HepG2 (cell line): ENCODE results near the gene DACT2. TPM values are rescaled to one million over a fixed set of nuclear protein-coding genes. Genes with fewer than 3 reads are reported as not detected.

ENCODE experiments used
- ATAC-seq: fragments of 200-7000 bp; cut with Tn5 transposase; 3 replicates; pipeline ENCODE4 v1.9.1; 2020; ENCODE audit warnings: mild to moderate bottlenecking, moderate library complexity
- BruUV-seq: library from RNA; stranded (reverse); fragments of 400-500 nt; replicated peaks from 2 replicates; lab custom pipeline; 2021; lab: Mats Ljungman, UMichigan
- CTCF ChIA-PET: fragments of 300-600 bp; formaldehyde crosslinking; extraction: SDS; loops from one replicate; lab custom pipeline; 2021; ENCODE audit warnings: low total read pairs, inconsistent platforms, low intra/inter-chr PET ratio; lab: Yijun Ruan, JAX
- POLR2A ChIA-PET: fragments of 350-600 bp; sonication (Branson Sonifier 250); formaldehyde crosslinking; loops from one replicate; lab custom pipeline; 2020; ENCODE audit warnings: antibody characterized with exemption, inconsistent platforms; lab: Yijun Ruan, JAX
- DNase-seq: peaks from one replicate; pipeline ENCODE4 v3.0.0-alpha.2; 2015; ENCODE audit warnings: low spot score
- FAIRE-seq: peaks from 3 replicates; lab custom pipeline; 2011; peaks lifted over from hg19 to GRCh38; lab: Jason Lieb, UNC
- H2AFZ ChIP-seq: one replicate; pipeline ENCODE4 v1.6.1; 2011; ENCODE audit warnings: low read length, inconsistent platforms
- H3K27ac ChIP-seq: fragments of 300-600 bp; 3 replicates; pipeline ENCODE4 v1.8.0; 2011; ENCODE audit warnings: mixed run types, mild to moderate bottlenecking, mixed read lengths, low read length, inconsistent platforms; ENCODE audit not compliant: insufficient read depth; ENCODE audit errors: extremely low read length
- H3K27me3 ChIP-seq, 2 experiments: fragments of 200-600 bp in 1 of 2; 2 replicates in 1 of 2; 3 replicates in 1 of 2; pipeline versions ENCODE4 v1.6.0 to v1.8.0; 2011; ENCODE audit warnings: low read length in 2 of 2, mild to moderate bottlenecking in 2 of 2, moderate library complexity in 2 of 2, inconsistent platforms in 1 of 2; ENCODE audit not compliant: insufficient read depth in 2 of 2, control insufficient read depth in 1 of 2
- H3K36me3 ChIP-seq, 2 experiments: fragments of 200-600 bp in 1 of 2; replicated peaks in 1 of 2; 2 replicates in 1 of 2; 3 replicates in 1 of 2; pipeline versions ENCODE4 v1.5.1 to v1.8.0; 2011; ENCODE audit warnings: low read length in 2 of 2, inconsistent platforms in 1 of 2; ENCODE audit not compliant: insufficient read depth in 2 of 2, control insufficient read depth in 1 of 2
- H3K4me1 ChIP-seq: 2 replicates; pipeline ENCODE4 v1.5.1; 2012; ENCODE audit warnings: low read length, inconsistent platforms; ENCODE audit not compliant: insufficient read depth
- H3K4me2 ChIP-seq: 2 replicates; pipeline ENCODE4 v1.6.0; 2011; ENCODE audit warnings: low read depth, low read length, inconsistent platforms
- H3K4me3 ChIP-seq, 3 experiments: fragments of 200-600 bp in 1 of 3; sonication (generic), shearing (Covaris generic) in 1 of 3; replicated peaks in 1 of 3; 2 replicates each; pipeline ENCODE4 v1.5.1; 2011 to 2016; ENCODE audit warnings: low read length in 3 of 3, inconsistent platforms in 2 of 3, low read depth in 2 of 3, mild to moderate bottlenecking in 2 of 3, control low read depth in 1 of 3, mixed read lengths in 1 of 3; ENCODE audit not compliant: insufficient read depth in 1 of 3
- H3K79me2 ChIP-seq: one replicate; pipeline ENCODE4 v1.6.1; 2011; ENCODE audit warnings: low read length, inconsistent platforms; ENCODE audit not compliant: insufficient read depth
- H3K9ac ChIP-seq: 2 replicates; pipeline ENCODE4 v1.6.0; 2011; ENCODE audit warnings: mild to moderate bottlenecking, low read depth, low read length, inconsistent platforms; ENCODE audit not compliant: insufficient read depth
- H3K9me3 ChIP-seq: 2 replicates; pipeline ENCODE4 v1.5.1; 2012; ENCODE audit warnings: mild to moderate bottlenecking, low read length
- H4K20me1 ChIP-seq: 2 replicates; pipeline ENCODE4 v1.6.0; 2011; ENCODE audit warnings: inconsistent platforms, mild to moderate bottlenecking, low read length, moderate library complexity; ENCODE audit not compliant: insufficient read depth
- MBNL3 ChIP-seq: fragments of 250-450 bp; sonication (Bioruptor Pico); conservative IDR thresholded peaks from 2 replicates; pipeline ENCODE4 v1.8.0; 2022; ENCODE audit warnings: mild to moderate bottlenecking, inconsistent platforms
- PHF5A ChIP-seq: IDR thresholded peaks from one replicate; pipeline ENCODE4 v1.6.1; 2018; ENCODE audit warnings: low read depth, missing genetic modification reagents; ENCODE audit not compliant: unreplicated experiment
- TOPORS ChIP-seq: sonication (generic); formaldehyde crosslinking; IDR thresholded peaks from 2 replicates; pipeline ENCODE4 v1.8.0; 2023; ENCODE audit warnings: mild to moderate bottlenecking, missing genetic modification reagents
- ZKSCAN8 ChIP-seq: IDR thresholded peaks from 2 replicates; pipeline ENCODE4 v1.6.1; 2016; ENCODE audit warnings: borderline replicate concordance, missing genetic modification reagents, missing compliant biosample characterization
- ZNF121 ChIP-seq: sonication (generic); formaldehyde crosslinking; IDR thresholded peaks from 2 replicates; pipeline ENCODE4 v1.5.0; 2020; ENCODE audit warnings: mild to moderate bottlenecking, missing genetic modification reagents
- ZNF510 ChIP-seq: sonication (generic); formaldehyde crosslinking; IDR thresholded peaks from 2 replicates; pipeline ENCODE4 v1.4.0; 2020; ENCODE audit warnings: low read depth, mild to moderate bottlenecking, missing genetic modification reagents
- ZNF556 ChIP-seq: sonication (generic); formaldehyde crosslinking; IDR thresholded peaks from 2 replicates; pipeline ENCODE4 v1.4.0; 2020; ENCODE audit warnings: mild to moderate bottlenecking, missing genetic modification reagents, borderline replicate concordance
- ZNF709 ChIP-seq: sonication (generic); formaldehyde crosslinking; IDR thresholded peaks from 2 replicates; pipeline ENCODE4 v1.5.0; 2020; ENCODE audit warnings: mild to moderate bottlenecking, missing genetic modification reagents
- ZNF746 ChIP-seq: sonication (generic); formaldehyde crosslinking; IDR thresholded peaks from 2 replicates; pipeline ENCODE4 v1.8.0; 2022; ENCODE audit warnings: mild to moderate bottlenecking, missing genetic modification reagents
- whole genome bisulfite sequencing: methylation state at CpG from one replicate; pipeline ENCODE4 v1.1.6; 2017; ENCODE audit warnings: low lambda C conversion rate; 5-methylcytosine and 5-hydroxymethylcytosine counted together
- in situ Hi-C: cut with HindIII; loops from 2 replicates; pipeline ENCODE4 v1.10.0; 2017; ENCODE audit warnings: low pct_unique_long_range_greater_than_20kb; ENCODE audit not compliant: extremely low pct_ligation_motif_present
- intact Hi-C: fragments of 100-400 bp; cut with micrococcal nuclease; formaldehyde crosslinking; loops from one replicate; pipeline ENCODE4 v1.10.0; 2022; ENCODE audit not compliant: unreplicated experiment
- polyA plus RNA-seq, 8 experiments: library from polyadenylated mRNA; depleted of rRNA in 3 of 8; stranded (reverse) in 7 of 8; unstranded in 1 of 8; fragments of >200 nt; fragmentation: Illumina TruSeq in 4 of 8; extraction: Trizol in 4 of 8; gene quantifications; 2 replicates each; pipeline versions ENCODE4 v1.2.1 to v1.2.3, GENCODE V29; 2011 to 2016; ENCODE audit warnings: low read depth in 4 of 8, missing spikeins in 1 of 8, mixed read lengths in 1 of 8; ENCODE audit not compliant: insufficient read depth in 1 of 8
- total RNA-seq, 5 experiments: library from RNA; depleted of rRNA; stranded (reverse); fragments of >200 nt; fragmentation: Illumina TruSeq; extraction: Trizol; gene quantifications; 2 replicates each; pipeline ENCODE4 v1.2.3, GENCODE V29; 2016; ENCODE audit warnings: low read depth in 1 of 5
- TF ChIP-seq, protein P1 (sequence below): sonication (generic); formaldehyde crosslinking; IDR thresholded peaks from 2 replicates; pipeline ENCODE4 v1.9.0; 2021; ENCODE audit warnings: missing genetic modification reagents, mild to moderate bottlenecking, borderline replicate concordance
- TF ChIP-seq, protein P2 (sequence below): IDR thresholded peaks from 2 replicates; pipeline ENCODE4 v1.6.1; 2016; ENCODE audit warnings: low read depth, control low read depth
- TF ChIP-seq, protein P3 (sequence below): sonication (generic); formaldehyde crosslinking; IDR thresholded peaks from 2 replicates; pipeline ENCODE4 v1.8.0; 2022; ENCODE audit warnings: missing genetic modification reagents, mild to moderate bottlenecking, moderate library complexity, borderline replicate concordance
- TF ChIP-seq, protein P4 (sequence below): sonication (generic); formaldehyde crosslinking; IDR thresholded peaks from 2 replicates; pipeline ENCODE4 v1.8.0; 2022; ENCODE audit warnings: mild to moderate bottlenecking, missing genetic modification reagents, moderate library complexity
- TF ChIP-seq, protein P5 (sequence below): sonication (generic); formaldehyde crosslinking; IDR thresholded peaks from 2 replicates; pipeline ENCODE4 v1.4.0; 2020; ENCODE audit warnings: low read depth, mild to moderate bottlenecking, missing genetic modification reagents
- TF ChIP-seq, protein P6 (sequence below): sonication (generic); formaldehyde crosslinking; IDR thresholded peaks from 2 replicates; pipeline ENCODE4 v1.8.1; 2023; ENCODE audit warnings: mild to moderate bottlenecking, missing genetic modification reagents

Gene DACT2
- total and polyA plus RNA-seq, 2 of the 13 experiments (the other 11 are each of a cell fraction or from before 2014, with no cell fraction given), result 0.15 TPM; not detected in 1

DNA sequence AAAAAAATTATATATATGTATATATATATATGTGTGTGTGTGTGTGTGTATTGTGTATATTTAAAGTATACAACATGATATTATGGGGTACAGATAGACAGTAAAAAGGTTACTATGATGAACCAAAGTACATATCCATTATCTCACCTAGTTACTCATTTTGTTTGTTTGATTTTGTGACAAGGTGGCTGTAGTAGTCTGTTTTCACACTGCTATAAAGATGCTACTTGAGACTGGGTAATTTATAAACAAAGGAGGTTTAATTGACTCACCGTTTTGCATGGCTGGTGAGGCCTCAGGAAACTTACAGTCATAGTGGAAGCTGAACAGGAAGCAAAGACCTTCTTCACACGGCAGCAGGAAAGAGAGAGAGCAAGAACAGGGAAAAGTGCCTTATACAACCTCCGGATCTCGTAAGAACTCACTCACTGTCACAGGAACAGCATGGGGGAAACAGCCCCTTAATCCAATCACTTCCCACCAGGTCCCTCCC lies 30.2 kb upstream of the DACT2 start (continued):
- TF ChIP-seq MBNL3, result no peak
- TF ChIP-seq, protein P1, sequence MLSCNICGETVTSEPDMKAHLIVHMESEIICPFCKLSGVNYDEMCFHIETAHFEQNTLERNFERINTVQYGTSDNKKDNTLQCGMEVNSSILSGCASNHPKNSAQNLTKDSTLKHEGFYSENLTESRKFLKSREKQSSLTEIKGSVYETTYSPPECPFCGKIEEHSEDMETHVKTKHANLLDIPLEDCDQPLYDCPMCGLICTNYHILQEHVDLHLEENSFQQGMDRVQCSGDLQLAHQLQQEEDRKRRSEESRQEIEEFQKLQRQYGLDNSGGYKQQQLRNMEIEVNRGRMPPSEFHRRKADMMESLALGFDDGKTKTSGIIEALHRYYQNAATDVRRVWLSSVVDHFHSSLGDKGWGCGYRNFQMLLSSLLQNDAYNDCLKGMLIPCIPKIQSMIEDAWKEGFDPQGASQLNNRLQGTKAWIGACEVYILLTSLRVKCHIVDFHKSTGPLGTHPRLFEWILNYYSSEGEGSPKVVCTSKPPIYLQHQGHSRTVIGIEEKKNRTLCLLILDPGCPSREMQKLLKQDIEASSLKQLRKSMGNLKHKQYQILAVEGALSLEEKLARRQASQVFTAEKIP (CRISPR knock-in tag), result no peak
- no peak for TF ChIP-seq ZNF556 (CRISPR knock-in tag)
- no peak for TF ChIP-seq ZNF746 (CRISPR knock-in tag)
- no peak for TF ChIP-seq ZKSCAN8 (CRISPR knock-in tag)
- no peak for TF ChIP-seq TOPORS (CRISPR knock-in tag)
- TF ChIP-seq, protein P2, sequence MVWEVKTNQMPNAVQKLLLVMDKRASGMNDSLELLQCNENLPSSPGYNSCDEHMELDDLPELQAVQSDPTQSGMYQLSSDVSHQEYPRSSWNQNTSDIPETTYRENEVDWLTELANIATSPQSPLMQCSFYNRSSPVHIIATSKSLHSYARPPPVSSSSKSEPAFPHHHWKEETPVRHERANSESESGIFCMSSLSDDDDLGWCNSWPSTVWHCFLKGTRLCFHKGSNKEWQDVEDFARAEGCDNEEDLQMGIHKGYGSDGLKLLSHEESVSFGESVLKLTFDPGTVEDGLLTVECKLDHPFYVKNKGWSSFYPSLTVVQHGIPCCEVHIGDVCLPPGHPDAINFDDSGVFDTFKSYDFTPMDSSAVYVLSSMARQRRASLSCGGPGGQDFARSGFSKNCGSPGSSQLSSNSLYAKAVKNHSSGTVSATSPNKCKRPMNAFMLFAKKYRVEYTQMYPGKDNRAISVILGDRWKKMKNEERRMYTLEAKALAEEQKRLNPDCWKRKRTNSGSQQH (CRISPR knock-in tag), result no peak

DNA sequence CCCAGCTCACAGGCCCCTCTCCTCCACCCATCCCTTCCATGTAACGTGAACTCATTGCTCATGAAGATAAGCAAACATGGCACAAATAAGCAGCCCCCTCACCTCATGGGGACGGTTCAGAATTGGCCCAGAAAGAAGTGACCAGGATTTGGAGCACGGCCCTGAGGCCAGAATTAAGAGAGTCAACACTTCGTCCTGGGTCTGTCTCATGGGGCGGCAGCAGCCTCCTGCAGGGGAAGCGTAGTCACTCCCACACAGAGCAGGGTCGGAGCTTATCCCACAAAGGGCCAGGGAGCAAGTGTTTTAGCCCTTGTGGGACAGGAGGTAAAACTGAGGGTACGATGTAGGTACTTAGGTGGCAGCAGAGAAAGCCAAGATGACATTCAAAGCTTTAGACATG lies 28.6 kb upstream of the DACT2 start:
- H3K4me2 ChIP-seq, result no peak overlapping the region
- ChIA-PET POLR2A (no interaction called here), CTCF (no interaction called here)
- intact Hi-C loops (no loop called here), in situ Hi-C loops (no loop called here)
- DNase-seq, result no peak
- peaks cover 15% of the 10 kb centered on the region for H3K4me1 ChIP-seq
- no peaks in the 10 kb centered on the region for H3K79me2 ChIP-seq
- H3K4me3 ChIP-seq, result no peak overlapping the region
- no peaks in the 10 kb centered on the region for H4K20me1 ChIP-seq
- H3K27ac ChIP-seq, result no peak overlapping the region
- H3K27me3 ChIP-seq, result peaks cover 0 to 13% of the 10 kb centered on the region in 2 experiments; a peak in 2 of 5 replicates
- 47% methylated on average over 8 of the region's 8 CpGs for WGBS
- H3K9me3 ChIP-seq, result no peaks in the 10 kb centered on the region
- no peak overlapping the region for H2AFZ ChIP-seq
- no peak for FAIRE-seq
- no peak; the same call in 2 of the 3 replicates for ATAC-seq
- BruUV-seq, result no TSS peak
- H3K9ac ChIP-seq, result no peak overlapping the region
- H3K36me3 ChIP-seq, result no peaks in the 10 kb centered on the region
- no peak for TF ChIP-seq ZNF510 (CRISPR knock-in tag)
- TF ChIP-seq, protein P3, sequence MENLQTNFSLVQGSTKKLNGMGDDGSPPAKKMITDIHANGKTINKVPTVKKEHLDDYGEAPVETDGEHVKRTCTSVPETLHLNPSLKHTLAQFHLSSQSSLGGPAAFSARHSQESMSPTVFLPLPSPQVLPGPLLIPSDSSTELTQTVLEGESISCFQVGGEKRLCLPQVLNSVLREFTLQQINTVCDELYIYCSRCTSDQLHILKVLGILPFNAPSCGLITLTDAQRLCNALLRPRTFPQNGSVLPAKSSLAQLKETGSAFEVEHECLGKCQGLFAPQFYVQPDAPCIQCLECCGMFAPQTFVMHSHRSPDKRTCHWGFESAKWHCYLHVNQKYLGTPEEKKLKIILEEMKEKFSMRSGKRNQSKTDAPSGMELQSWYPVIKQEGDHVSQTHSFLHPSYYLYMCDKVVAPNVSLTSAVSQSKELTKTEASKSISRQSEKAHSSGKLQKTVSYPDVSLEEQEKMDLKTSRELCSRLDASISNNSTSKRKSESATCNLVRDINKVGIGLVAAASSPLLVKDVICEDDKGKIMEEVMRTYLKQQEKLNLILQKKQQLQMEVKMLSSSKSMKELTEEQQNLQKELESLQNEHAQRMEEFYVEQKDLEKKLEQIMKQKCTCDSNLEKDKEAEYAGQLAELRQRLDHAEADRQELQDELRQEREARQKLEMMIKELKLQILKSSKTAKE (CRISPR knock-in tag), result no peak
- TF ChIP-seq, protein P4, sequence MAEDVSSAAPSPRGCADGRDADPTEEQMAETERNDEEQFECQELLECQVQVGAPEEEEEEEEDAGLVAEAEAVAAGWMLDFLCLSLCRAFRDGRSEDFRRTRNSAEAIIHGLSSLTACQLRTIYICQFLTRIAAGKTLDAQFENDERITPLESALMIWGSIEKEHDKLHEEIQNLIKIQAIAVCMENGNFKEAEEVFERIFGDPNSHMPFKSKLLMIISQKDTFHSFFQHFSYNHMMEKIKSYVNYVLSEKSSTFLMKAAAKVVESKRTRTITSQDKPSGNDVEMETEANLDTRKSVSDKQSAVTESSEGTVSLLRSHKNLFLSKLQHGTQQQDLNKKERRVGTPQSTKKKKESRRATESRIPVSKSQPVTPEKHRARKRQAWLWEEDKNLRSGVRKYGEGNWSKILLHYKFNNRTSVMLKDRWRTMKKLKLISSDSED (CRISPR knock-in tag), result no peak
- TF ChIP-seq, protein P5, sequence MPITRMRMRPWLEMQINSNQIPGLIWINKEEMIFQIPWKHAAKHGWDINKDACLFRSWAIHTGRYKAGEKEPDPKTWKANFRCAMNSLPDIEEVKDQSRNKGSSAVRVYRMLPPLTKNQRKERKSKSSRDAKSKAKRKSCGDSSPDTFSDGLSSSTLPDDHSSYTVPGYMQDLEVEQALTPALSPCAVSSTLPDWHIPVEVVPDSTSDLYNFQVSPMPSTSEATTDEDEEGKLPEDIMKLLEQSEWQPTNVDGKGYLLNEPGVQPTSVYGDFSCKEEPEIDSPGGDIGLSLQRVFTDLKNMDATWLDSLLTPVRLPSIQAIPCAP (CRISPR knock-in tag), result no peak
- no peak for TF ChIP-seq PHF5A (CRISPR knock-in tag)
- TF ChIP-seq, protein P6, sequence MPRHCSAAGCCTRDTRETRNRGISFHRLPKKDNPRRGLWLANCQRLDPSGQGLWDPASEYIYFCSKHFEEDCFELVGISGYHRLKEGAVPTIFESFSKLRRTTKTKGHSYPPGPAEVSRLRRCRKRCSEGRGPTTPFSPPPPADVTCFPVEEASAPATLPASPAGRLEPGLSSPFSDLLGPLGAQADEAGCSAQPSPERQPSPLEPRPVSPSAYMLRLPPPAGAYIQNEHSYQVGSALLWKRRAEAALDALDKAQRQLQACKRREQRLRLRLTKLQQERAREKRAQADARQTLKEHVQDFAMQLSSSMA (CRISPR knock-in tag), result no peak
- TF ChIP-seq ZNF709, result no peak
- no peak for TF ChIP-seq ZNF121 (CRISPR knock-in tag)
